Upper lobe of left lung (tissue), 4 donors: ENCODE measurements around the gene SLC38A4.

Experiments
- POLR2AphosphoS5 ChIP-seq, 2 donors: sonication (generic); formaldehyde crosslinking; IDR thresholded peaks; one replicate each; pipeline ENCODE4 v1.5.1; 2017; ENCODE audit warnings: antibody characterized with exemption in 2 of 2
- TF ChIP-seq, protein P1 (sequence below), 6 experiments: fragments of 450-650 bp in 4 of 6; fragments of 200-600 bp in 2 of 6; sonication (generic) in 2 of 6; IDR thresholded peaks; one replicate each; pipeline ENCODE4 v1.5.1; 2016 to 2019; ENCODE audit warnings: antibody characterized with exemption in 6 of 6

DNA sequence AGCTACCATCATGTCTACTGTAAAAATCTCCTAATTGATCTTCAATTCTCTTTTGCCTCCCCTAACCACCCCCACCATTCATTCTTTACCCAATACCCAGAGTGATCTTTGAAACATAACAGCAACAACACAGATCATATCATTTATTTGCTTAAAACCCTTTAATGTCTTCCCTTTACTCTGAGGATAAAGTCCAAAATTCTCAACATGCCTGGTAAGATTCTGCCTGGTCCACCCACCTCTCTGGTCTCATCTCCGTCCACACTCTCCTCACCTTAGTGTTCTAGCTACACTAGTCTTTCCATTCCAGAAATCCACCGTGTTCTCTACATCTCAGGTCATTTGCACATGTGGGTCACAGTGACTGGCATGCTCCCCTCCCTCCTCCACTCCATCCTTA lies 27.7 kb downstream of the SLC38A4 start:
- TF ChIP-seq, protein P1, sequence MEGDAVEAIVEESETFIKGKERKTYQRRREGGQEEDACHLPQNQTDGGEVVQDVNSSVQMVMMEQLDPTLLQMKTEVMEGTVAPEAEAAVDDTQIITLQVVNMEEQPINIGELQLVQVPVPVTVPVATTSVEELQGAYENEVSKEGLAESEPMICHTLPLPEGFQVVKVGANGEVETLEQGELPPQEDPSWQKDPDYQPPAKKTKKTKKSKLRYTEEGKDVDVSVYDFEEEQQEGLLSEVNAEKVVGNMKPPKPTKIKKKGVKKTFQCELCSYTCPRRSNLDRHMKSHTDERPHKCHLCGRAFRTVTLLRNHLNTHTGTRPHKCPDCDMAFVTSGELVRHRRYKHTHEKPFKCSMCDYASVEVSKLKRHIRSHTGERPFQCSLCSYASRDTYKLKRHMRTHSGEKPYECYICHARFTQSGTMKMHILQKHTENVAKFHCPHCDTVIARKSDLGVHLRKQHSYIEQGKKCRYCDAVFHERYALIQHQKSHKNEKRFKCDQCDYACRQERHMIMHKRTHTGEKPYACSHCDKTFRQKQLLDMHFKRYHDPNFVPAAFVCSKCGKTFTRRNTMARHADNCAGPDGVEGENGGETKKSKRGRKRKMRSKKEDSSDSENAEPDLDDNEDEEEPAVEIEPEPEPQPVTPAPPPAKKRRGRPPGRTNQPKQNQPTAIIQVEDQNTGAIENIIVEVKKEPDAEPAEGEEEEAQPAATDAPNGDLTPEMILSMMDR (IDR thresholded peaks at IDR 0.05) = no peak
- no peak for TF ChIP-seq POLR2AphosphoS5 (IDR thresholded peaks at IDR 0.05)
